ENCODE results near the gene DCHS1.

The DCHS1 gene

GRCh38 chr11:6576471-6577373 lies 78.9 kb downstream of the DCHS1 start:
- no peak overlapping the region for H3K14ac ChIP-seq (ENCODE audit: low read length)
- H4K12ac ChIP-seq (ENCODE audit: low read depth, low read length) = no peak overlapping the region
- no peaks in the 10 kb centered on the region for H3K79me2 ChIP-seq (ENCODE audit: control insufficient read depth, insufficient read depth, low read length, poor library complexity)
- no peak overlapping the region for H3K9ac ChIP-seq (ENCODE audit: low read length)
- no peak overlapping the region for H3K4me2 ChIP-seq (ENCODE audit: low read length)
- H3K4ac ChIP-seq (ENCODE audit: low read depth, low read length) = no peak overlapping the region
- H3K9me3 ChIP-seq (ENCODE audit: insufficient read depth, low read depth, low read length) = no peaks in the 10 kb centered on the region
- no peak overlapping the region for H2BK120ac ChIP-seq (ENCODE audit: insufficient read depth, low read length, poor library complexity)
- peak in 1 of 2 donors; percentile 29 for DNase-seq
- H3K36me3 ChIP-seq (ENCODE audit: control insufficient read depth in 1 of 2, insufficient read depth in 2 of 2, low read length in 2 of 2) = peaks cover 0 to 2% of the 10 kb centered on the region in 2 experiments
- no peak overlapping the region for H2BK5ac ChIP-seq (ENCODE audit: low read depth, low read length, poor library complexity)
- no peaks in the 10 kb centered on the region for H3K27me3 ChIP-seq (ENCODE audit: insufficient read depth, low read length)
- WGBS (ENCODE audit: extremely low coverage, insufficient coverage, insufficient read length) = no CpG with 5 or more reads among the region's 6 CpGs
- peaks cover 2% of the 10 kb centered on the region for H3K79me1 ChIP-seq (ENCODE audit: low read length)
- H3K18ac ChIP-seq (ENCODE audit: low read length) = no peak overlapping the region
- H3K23ac ChIP-seq (ENCODE audit: low read length) = no peak overlapping the region
- H3K27ac ChIP-seq (ENCODE audit: low read depth, low read length) = no peak overlapping the region
- no peak overlapping the region for H3K4me3 ChIP-seq (ENCODE audit: low read depth, low read length)
- H2AFZ ChIP-seq (ENCODE audit: insufficient read depth, low read length, poor library complexity) = no peak overlapping the region
- H4K8ac ChIP-seq (ENCODE audit: low read depth, low read length) = no peak overlapping the region
- H4K91ac ChIP-seq (ENCODE audit: low read depth, low read length) = no peak overlapping the region
- H2BK12ac ChIP-seq (ENCODE audit: low read length) = no peak overlapping the region
- H2AK5ac ChIP-seq (ENCODE audit: low read length) = no peak overlapping the region
- peaks cover 4 to 8% of the 10 kb centered on the region in 2 experiments for H3K4me1 ChIP-seq (ENCODE audit: control insufficient read depth in 1 of 2, insufficient read depth in 2 of 2, low read length in 2 of 2)

- Histone ChIP-seq H3K23ac (ENCODE audit: low read length) (no peak overlapping the region), H3K79me2 (ENCODE audit: control insufficient read depth, insufficient read depth, low read length, poor library complexity) (no peaks in the 10 kb centered on the region), H3K18ac (ENCODE audit: low read length) (no peak overlapping the region), H4K8ac (ENCODE audit: low read depth, low read length) (no peak overlapping the region), H2AK5ac (ENCODE audit: low read length) (no peak overlapping the region), H3K9me3 (ENCODE audit: insufficient read depth, low read depth, low read length) (peaks cover 3% of the 10 kb centered on the region), H3K4me3 (ENCODE audit: low read depth, low read length) (no peak overlapping the region), H3K36me3 (ENCODE audit: control insufficient read depth in 1 of 2, insufficient read depth in 2 of 2, low read length in 2 of 2) (no peaks in the 10 kb centered on the region), H3K79me1 (ENCODE audit: low read length) (peaks cover 2% of the 10 kb centered on the region), H4K12ac (ENCODE audit: low read depth, low read length) (no peak overlapping the region), H2BK120ac (ENCODE audit: insufficient read depth, low read length, poor library complexity) (no peak overlapping the region), H3K27ac (ENCODE audit: low read depth, low read length) (no peak overlapping the region), H2BK5ac (ENCODE audit: low read depth, low read length, poor library complexity) (no peak overlapping the region), H2BK12ac (ENCODE audit: low read length) (no peak overlapping the region), H3K4me1 (ENCODE audit: control insufficient read depth in 1 of 2, insufficient read depth in 2 of 2, low read length in 2 of 2) (peaks cover 4 to 8% of the 10 kb centered on the region in 2 experiments), H3K27me3 (ENCODE audit: insufficient read depth, low read length) (no peaks in the 10 kb centered on the region), H3K4ac (ENCODE audit: low read depth, low read length) (no peak overlapping the region), H3K14ac (ENCODE audit: low read length) (no peak overlapping the region), H3K9ac (ENCODE audit: low read length) (no peak overlapping the region), H3K4me2 (ENCODE audit: low read length) (no peak overlapping the region), H4K91ac (ENCODE audit: low read depth, low read length) (no peak overlapping the region), H2AFZ (ENCODE audit: insufficient read depth, low read length, poor library complexity) (no peak overlapping the region)
- WGBS (ENCODE audit: extremely low coverage, insufficient coverage, insufficient read length) = no CpG with 5 or more reads among the region's 6 CpGs
- DNase-seq = no peak
These were observed 80.5 kb downstream of the DCHS1 start for GRCh38 chr11:6574816-6575715.

GRCh38 chr11:6572215-6572614 lies 83.4 kb downstream of the DCHS1 start:
- H3K23ac ChIP-seq (ENCODE audit: low read length) = no peak overlapping the region
- no peak overlapping the region for H2BK12ac ChIP-seq (ENCODE audit: low read length)
- no peak overlapping the region for H4K91ac ChIP-seq (ENCODE audit: low read depth, low read length)
- H3K4me3 ChIP-seq (ENCODE audit: low read depth, low read length) = no peak overlapping the region
- H3K4me1 ChIP-seq (ENCODE audit: control insufficient read depth in 1 of 2, insufficient read depth in 2 of 2, low read length in 2 of 2) = peaks cover 8 to 10% of the 10 kb centered on the region in 2 experiments
- H3K4ac ChIP-seq (ENCODE audit: low read depth, low read length) = no peak overlapping the region
- no peak overlapping the region for H2AK5ac ChIP-seq (ENCODE audit: low read length)
- no peak overlapping the region for H2BK5ac ChIP-seq (ENCODE audit: low read depth, low read length, poor library complexity)
- no peak overlapping the region for H2AFZ ChIP-seq (ENCODE audit: insufficient read depth, low read length, poor library complexity)
- peaks cover 5% of the 10 kb centered on the region for H3K9me3 ChIP-seq (ENCODE audit: insufficient read depth, low read depth, low read length)
- no CpG with 5 or more reads among the region's 2 CpGs for WGBS (ENCODE audit: extremely low coverage, insufficient coverage, insufficient read length)
- no peak overlapping the region for H3K27ac ChIP-seq (ENCODE audit: low read depth, low read length)
- no peaks in the 10 kb centered on the region for H3K27me3 ChIP-seq (ENCODE audit: insufficient read depth, low read length)
- no peak for DNase-seq
- peaks cover 2% of the 10 kb centered on the region for H3K79me1 ChIP-seq (ENCODE audit: low read length)
- no peak overlapping the region for H4K8ac ChIP-seq (ENCODE audit: low read depth, low read length)
- no peak overlapping the region for H2BK120ac ChIP-seq (ENCODE audit: insufficient read depth, low read length, poor library complexity)
- H3K4me2 ChIP-seq (ENCODE audit: low read length) = no peak overlapping the region
- H4K12ac ChIP-seq (ENCODE audit: low read depth, low read length) = no peak overlapping the region
- H3K36me3 ChIP-seq (ENCODE audit: control insufficient read depth in 1 of 2, insufficient read depth in 2 of 2, low read length in 2 of 2) = no peaks in the 10 kb centered on the region
- no peak overlapping the region for H3K9ac ChIP-seq (ENCODE audit: low read length)
- H3K79me2 ChIP-seq (ENCODE audit: control insufficient read depth, insufficient read depth, low read length, poor library complexity) = no peaks in the 10 kb centered on the region
- H3K18ac ChIP-seq (ENCODE audit: low read length) = no peak overlapping the region
- no peak overlapping the region for H3K14ac ChIP-seq (ENCODE audit: low read length)

- Histone ChIP-seq H2BK12ac (ENCODE audit: low read length) (no peak overlapping the region), H3K27me3 (ENCODE audit: insufficient read depth, low read length) (no peaks in the 10 kb centered on the region)
These were observed 84.1 kb downstream of the DCHS1 start for GRCh38 chr11:6571434-6572008.

More at GRCh38 chr11:6571434-6572008, 84.1 kb downstream of the DCHS1 start:
- DNase-seq = no peak
- Histone ChIP-seq H3K23ac (ENCODE audit: low read length) (no peak overlapping the region), H3K79me2 (ENCODE audit: control insufficient read depth, insufficient read depth, low read length, poor library complexity) (no peaks in the 10 kb centered on the region), H2BK120ac (ENCODE audit: insufficient read depth, low read length, poor library complexity) (no peak overlapping the region), H3K14ac (ENCODE audit: low read length) (no peak overlapping the region), H3K4me1 (ENCODE audit: control insufficient read depth in 1 of 2, insufficient read depth in 2 of 2, low read length in 2 of 2) (peaks cover 4 to 5% of the 10 kb centered on the region in 2 experiments), H3K36me3 (ENCODE audit: control insufficient read depth in 1 of 2, insufficient read depth in 2 of 2, low read length in 2 of 2) (no peaks in the 10 kb centered on the region), H4K8ac (ENCODE audit: low read depth, low read length) (no peak overlapping the region), H3K4me3 (ENCODE audit: low read depth, low read length) (no peak overlapping the region), H2BK5ac (ENCODE audit: low read depth, low read length, poor library complexity) (no peak overlapping the region), H3K4me2 (ENCODE audit: low read length) (no peak overlapping the region), H3K9me3 (ENCODE audit: insufficient read depth, low read depth, low read length) (peaks cover 5% of the 10 kb centered on the region), H3K4ac (ENCODE audit: low read depth, low read length) (no peak overlapping the region), H3K27ac (ENCODE audit: low read depth, low read length) (no peak overlapping the region), H3K18ac (ENCODE audit: low read length) (no peak overlapping the region), H4K12ac (ENCODE audit: low read depth, low read length) (no peak overlapping the region), H2AFZ (ENCODE audit: insufficient read depth, low read length, poor library complexity) (no peak overlapping the region), H4K91ac (ENCODE audit: low read depth, low read length) (no peak overlapping the region), H3K9ac (ENCODE audit: low read length) (no peak overlapping the region), H3K79me1 (ENCODE audit: low read length) (no peaks in the 10 kb centered on the region), H2AK5ac (ENCODE audit: low read length) (no peak overlapping the region)
- WGBS (ENCODE audit: extremely low coverage, insufficient coverage, insufficient read length) = 100% methylated on average over 1 of the region's 22 CpGs

Data from trophoblast cell (in vitro differentiated cells and primary cell).